Measurements from ENCODE around the gene LAPTM5. TPM values are rescaled to one million over a fixed set of nuclear protein-coding genes. Genes with fewer than 3 reads are reported as not detected.

LAPTM5 gene
- total RNA-seq, 6 donors from 2014 or later, result 148 to 624 (median 225) TPM

GRCh38 chr1:30733493-30733892 is 24.1 kb downstream of the LAPTM5 start:
- TF ChIP-seq, protein P1, sequence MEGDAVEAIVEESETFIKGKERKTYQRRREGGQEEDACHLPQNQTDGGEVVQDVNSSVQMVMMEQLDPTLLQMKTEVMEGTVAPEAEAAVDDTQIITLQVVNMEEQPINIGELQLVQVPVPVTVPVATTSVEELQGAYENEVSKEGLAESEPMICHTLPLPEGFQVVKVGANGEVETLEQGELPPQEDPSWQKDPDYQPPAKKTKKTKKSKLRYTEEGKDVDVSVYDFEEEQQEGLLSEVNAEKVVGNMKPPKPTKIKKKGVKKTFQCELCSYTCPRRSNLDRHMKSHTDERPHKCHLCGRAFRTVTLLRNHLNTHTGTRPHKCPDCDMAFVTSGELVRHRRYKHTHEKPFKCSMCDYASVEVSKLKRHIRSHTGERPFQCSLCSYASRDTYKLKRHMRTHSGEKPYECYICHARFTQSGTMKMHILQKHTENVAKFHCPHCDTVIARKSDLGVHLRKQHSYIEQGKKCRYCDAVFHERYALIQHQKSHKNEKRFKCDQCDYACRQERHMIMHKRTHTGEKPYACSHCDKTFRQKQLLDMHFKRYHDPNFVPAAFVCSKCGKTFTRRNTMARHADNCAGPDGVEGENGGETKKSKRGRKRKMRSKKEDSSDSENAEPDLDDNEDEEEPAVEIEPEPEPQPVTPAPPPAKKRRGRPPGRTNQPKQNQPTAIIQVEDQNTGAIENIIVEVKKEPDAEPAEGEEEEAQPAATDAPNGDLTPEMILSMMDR (IDR thresholded peaks at IDR 0.05), result no peak
- no peak for TF ChIP-seq POLR2AphosphoS5 (IDR thresholded peaks at IDR 0.05)
- no peak for TF ChIP-seq POLR2A (IDR thresholded peaks at IDR 0.05)
- TF ChIP-seq EP300 (IDR thresholded peaks at IDR 0.05), result no peak
- H3K4me1 ChIP-seq, result no peaks in the 10 kb centered on the region
- 88 to 89% methylated on average over 8 of the region's 8 CpGs for WGBS, 2 donors
- no peak overlapping the region for H3K27ac ChIP-seq
- no peak overlapping the region for H3K4me3 ChIP-seq
- H3K9me3 ChIP-seq, result no peaks in the 10 kb centered on the region
- H3K27me3 ChIP-seq, result no peaks in the 10 kb centered on the region
- H3K36me3 ChIP-seq, result peaks cover 4 to 58% (median 38%) of the 10 kb centered on the region in 4 donors
- DNase-seq (no peak), ATAC-seq (ENCODE audit: low FRiP score in 2 of 2) (no peak)

GRCh38 chr1:30732277-30732996 is 25.1 kb downstream of the LAPTM5 start:
- H3K4me3 ChIP-seq, result no peak overlapping the region
- TF ChIP-seq, protein P1 (IDR thresholded peaks at IDR 0.05), result no peak
- peak in 1 of 2 donors; percentile 3 for ATAC-seq (ENCODE audit: low FRiP score in 2 of 2)
- H3K27me3 ChIP-seq, result no peaks in the 10 kb centered on the region
- WGBS, 2 donors, result 77 to 82% methylated on average over 2 to 10 of the region's 10 CpGs
- no peaks in the 10 kb centered on the region for H3K4me1 ChIP-seq
- no peak overlapping the region for H3K27ac ChIP-seq
- no peaks in the 10 kb centered on the region for H3K9me3 ChIP-seq
- DNase-seq, result no peak
- peaks cover 0 to 48% (median 29%) of the 10 kb centered on the region in 4 donors for H3K36me3 ChIP-seq

DNA sequence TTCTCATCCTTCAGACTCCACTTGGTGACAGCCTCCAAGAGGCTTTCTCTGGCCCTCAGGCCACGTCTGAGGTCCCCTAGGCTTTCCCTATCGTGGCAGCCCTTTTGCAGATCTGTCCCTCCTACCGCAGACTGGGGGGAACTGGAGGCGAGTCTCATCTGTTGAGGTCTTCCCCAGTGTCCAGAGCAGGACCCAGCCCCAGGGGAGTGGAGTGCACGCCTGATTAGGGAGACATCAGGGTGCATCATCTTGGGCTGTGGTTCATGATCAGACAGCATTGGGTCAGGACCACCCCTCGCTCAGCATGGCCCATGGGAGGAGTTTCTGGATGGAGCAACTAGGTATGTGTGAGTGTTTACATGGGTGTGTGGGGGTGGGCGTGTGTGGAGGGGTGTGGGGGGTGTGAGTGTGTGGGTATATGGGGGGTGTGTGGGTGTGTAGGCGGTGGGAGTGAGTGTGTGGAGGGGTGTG is 25.7 kb downstream of the LAPTM5 start:
- ATAC-seq (ENCODE audit: low FRiP score in 2 of 2) (peak in 1 of 2 donors; percentile 4), DNase-seq (no peak)
- H3K27ac ChIP-seq, result no peak overlapping the region
- H3K4me1 ChIP-seq, result no peaks in the 10 kb centered on the region
- H3K9me3 ChIP-seq, result no peaks in the 10 kb centered on the region
- H3K27me3 ChIP-seq, result no peaks in the 10 kb centered on the region
- peaks cover 0 to 42% (median 25%) of the 10 kb centered on the region in 4 donors for H3K36me3 ChIP-seq
- H3K4me3 ChIP-seq, result no peak overlapping the region
- 82 to 84% methylated on average over 8 of the region's 8 CpGs for WGBS, 2 donors
- TF ChIP-seq, protein P1 (IDR thresholded peaks at IDR 0.05), result no peak
- no peak for TF ChIP-seq POLR2AphosphoS5 (IDR thresholded peaks at IDR 0.05)
- TF ChIP-seq EP300 (IDR thresholded peaks at IDR 0.05), result no peak
- no peak for TF ChIP-seq POLR2A (IDR thresholded peaks at IDR 0.05)

DNA sequence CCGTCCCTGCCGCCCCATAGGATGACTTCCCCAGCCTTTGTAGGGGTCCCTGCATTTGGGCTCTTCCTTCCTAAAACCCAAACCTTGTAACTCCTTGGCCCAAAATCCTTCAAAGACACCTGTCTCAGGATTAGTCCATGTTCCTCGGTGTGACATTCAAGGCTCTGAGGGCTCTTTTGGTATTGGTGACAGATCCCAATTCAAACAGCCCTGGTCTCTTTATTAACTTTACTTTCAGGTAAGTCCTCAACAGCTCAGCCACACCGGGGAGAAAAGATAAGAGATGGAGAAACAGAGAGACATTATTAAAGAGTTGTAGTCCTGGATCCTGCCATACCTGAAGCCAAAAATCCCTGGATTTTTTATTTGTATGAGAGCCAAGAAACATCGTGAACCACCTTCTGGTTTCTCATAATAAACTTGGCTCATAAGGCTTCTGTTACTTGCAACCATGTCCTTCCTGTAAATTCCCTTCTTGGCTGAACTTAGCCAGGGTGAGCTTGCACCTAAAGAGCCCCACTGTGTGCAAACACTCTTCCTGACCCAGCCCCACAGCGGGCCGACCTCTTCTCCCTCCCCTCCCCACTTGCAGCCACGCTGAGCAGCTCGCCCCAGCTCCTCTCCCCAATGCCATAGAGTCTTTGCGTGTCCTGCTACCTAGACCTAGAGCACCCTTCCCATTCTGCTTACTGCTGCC is 26.3 kb downstream of the LAPTM5 start:
- Histone ChIP-seq H3K36me3 (peaks cover 0 to 37% (median 20%) of the 10 kb centered on the region in 4 donors), H3K9me3 (no peaks in the 10 kb centered on the region), H3K4me1 (no peaks in the 10 kb centered on the region), H3K4me3 (no peak overlapping the region), H3K27me3 (no peaks in the 10 kb centered on the region), H3K27ac (no peak overlapping the region)
- no peak for ATAC-seq (ENCODE audit: low FRiP score in 2 of 2)
- 78 to 83% methylated on average over 10 of the region's 10 CpGs for WGBS, 2 donors
- no peak for DNase-seq
- TF ChIP-seq POLR2AphosphoS5 (IDR thresholded peaks at IDR 0.05) (no peak), POLR2A (IDR thresholded peaks at IDR 0.05) (no peak), EP300 (IDR thresholded peaks at IDR 0.05) (no peak)
- TF ChIP-seq, protein P1 (IDR thresholded peaks at IDR 0.05), result no peak

All from upper lobe of left lung (tissue), 6 donors.